OCI-M1 (cell line): Measurements from ENCODE around the gene OR52I2.

Experiments used
- DNase-seq: peaks from one replicate; lab custom pipeline; 2025; lab: John Stamatoyannopoulos, UW

Gene OR52I2

DNA sequence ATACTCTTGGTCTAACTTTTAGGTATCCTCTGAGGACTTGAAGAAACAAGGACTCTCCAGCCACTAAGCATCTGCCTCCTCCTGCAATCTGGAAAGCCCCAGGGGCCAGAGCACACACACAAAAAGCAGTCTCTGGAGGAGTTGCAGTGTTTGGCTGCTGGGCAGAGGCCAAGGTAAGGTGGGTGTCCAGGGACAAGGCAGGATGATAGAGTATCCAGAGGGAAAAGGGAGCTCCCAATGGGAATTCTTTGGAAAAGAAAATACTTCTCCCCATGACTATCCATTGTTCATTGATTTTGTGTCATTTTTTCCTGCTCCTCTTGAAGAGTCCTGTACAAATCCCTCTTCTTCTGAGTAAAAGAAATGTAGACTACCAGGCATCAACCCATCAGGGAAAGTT is at the start of gene OR52I2:
OR52I2 (plus strand) TSS at position 301 of the 400 bp plus-strand sequence.
- DNase-seq, result no peak

DNA sequence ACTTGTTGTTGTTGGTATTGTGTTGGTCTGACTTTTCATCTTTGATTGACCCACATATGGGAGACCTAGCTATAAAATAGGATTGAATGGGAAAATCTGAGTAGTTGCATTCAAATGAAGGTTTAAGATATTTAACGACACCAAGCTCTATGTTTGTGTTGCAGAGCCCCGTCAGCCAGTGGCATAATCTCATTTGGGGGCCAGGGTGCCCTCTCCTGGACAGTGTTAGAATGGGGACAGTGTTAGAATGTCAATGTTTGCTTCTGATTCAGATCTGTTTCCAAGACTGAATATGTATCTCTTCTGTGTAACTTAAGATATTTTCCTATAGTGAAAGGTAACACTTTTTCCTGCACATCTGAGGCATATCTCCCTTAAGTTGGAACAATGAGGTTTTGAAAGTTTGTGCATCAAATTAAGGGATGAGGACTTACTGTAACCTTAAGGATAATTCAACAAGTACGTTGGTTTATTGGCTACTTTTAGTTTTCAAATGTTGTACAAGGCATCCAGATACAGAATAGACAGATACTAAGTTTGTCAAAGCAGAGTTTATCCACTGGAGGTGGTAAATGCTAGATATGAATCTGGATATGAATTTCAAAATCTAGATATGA is 41.8 kb upstream of the OR52I2 start:
- peak; percentile 66 for DNase-seq

DNA sequence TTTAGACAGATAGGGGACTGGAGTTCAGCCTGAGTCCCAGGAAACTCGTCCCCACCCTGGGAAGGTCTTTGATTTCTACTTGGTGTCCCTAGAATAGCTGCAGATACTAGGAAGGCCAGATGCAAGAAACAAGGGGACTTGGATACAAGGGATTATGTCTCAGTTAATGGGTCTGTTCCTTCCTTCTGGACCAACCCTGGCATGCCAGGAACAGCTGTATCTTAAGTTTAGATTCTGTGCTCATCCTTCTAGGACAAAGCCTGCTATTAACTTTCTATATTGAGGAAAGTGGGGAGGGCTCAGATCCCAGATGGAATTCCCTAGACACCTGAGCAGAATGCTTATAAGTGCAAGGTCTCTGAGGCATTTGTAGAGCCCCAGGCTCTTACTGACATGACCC is 40.5 kb upstream of the OR52I2 start:
- no peak for DNase-seq

DNA sequence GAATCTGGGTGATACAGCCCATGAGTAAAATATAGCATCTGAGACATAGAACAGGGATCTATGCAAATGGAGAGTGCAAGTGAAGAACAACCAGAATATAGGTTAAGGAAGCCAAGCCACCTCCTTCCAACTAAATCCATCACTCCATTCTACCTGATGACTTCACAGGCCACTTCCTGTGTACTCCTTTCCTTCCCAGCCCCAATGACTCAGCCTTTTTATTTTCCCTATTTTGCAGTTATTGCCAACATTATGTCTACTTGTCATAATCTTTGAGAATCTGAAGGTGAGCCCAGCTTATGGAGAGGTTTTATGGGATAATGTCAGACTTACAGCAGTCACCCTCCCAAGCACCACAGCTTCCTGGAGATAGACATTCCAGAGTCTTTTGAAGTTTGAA is 38.0 kb upstream of the OR52I2 start:
- DNase-seq, result no peak

DNA sequence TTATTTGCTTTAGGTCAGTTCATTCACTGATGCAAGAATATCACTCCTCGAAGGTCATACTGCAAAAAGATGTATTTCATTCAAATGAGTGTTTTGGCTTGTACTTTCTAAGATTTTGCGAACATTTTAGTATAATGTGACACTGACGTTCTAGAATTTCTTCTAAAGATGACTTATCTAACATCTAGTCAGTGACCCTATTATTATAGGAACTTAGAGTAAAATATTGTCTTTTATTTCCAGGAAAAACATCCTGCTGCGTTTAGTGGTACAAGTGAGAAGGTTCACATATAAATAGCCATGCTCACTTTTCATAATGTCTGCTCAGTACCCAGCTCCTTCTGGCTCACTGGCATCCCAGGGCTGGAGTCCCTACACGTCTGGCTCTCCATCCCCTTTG is 36.7 kb upstream of the OR52I2 start, which contains the start of gene OR52M1:
OR52M1 (plus strand) TSS at position 301 of the 400 bp plus-strand sequence; CDS start at position 301, 0 bp downstream.
- no peak for DNase-seq

DNA sequence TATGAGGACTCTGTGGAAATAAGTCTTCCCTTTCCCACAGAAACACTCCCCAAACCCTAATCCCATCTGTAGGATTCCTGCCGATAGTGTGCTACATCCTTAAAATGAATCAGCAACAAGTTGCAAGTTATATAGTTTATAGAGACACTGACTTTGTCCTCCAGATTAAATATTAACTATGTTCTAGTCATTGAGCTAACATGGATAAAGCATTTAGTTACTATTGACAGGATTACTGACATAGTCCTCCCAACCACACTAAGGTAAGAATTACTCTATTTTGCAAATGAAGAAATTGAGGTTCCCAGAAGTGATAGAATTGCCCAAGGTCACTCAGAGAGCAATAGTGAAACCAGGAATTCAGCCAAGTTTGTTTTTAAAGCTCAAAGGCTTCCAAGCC is 34.7 kb upstream of the OR52I2 start:
- no peak for DNase-seq

DNA sequence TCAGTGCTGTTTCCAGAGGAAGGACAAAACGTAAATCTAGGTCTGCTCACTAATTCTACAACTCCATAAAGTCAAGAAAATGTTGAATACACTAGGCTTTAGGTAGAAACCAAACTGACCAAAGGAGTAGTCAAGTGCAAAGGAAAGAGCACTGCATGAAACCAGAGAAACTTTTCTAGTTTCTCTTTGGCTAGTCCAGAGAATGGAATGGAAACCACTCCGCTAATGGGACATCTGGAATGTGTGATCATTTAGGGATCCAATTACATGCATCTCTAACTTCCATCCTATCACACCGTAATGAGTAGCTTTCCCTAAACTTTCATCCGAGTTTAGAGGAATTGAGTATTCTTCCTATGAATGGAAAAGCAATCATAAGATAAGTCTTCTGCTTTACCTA is 34.1 kb upstream of the OR52I2 start:
- no peak for DNase-seq

DNA sequence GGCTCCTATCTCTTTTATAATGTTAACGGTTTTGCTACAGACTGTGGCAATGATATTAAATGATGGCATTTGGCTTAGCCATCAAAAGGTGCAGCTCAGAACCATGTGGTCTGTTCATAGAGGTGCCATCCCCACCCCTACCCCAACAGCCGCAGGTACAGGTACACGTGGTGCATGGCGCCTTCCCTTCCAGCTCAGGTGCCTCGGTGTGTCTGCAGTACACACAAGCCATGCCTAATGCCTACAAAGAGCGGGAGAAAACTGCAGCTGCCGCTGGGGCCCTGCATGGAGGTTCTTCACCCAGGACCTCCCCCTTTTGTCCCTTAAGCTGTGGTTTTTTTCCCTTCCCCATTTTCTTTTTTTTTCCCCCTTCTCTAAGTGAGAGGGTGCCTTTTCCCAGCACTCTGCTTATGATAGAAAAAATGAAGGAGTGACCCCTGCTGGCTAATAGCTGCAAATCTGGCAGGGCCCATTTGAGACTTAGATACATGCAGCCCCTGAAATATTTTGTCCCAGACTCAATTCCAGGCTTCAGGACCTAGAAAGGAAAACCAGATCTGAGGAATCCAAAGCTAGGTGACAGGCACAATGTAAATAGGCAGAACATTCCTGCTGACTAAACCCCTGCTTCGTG is 30.1 kb upstream of the OR52I2 start:
- DNase-seq, result no peak

DNA sequence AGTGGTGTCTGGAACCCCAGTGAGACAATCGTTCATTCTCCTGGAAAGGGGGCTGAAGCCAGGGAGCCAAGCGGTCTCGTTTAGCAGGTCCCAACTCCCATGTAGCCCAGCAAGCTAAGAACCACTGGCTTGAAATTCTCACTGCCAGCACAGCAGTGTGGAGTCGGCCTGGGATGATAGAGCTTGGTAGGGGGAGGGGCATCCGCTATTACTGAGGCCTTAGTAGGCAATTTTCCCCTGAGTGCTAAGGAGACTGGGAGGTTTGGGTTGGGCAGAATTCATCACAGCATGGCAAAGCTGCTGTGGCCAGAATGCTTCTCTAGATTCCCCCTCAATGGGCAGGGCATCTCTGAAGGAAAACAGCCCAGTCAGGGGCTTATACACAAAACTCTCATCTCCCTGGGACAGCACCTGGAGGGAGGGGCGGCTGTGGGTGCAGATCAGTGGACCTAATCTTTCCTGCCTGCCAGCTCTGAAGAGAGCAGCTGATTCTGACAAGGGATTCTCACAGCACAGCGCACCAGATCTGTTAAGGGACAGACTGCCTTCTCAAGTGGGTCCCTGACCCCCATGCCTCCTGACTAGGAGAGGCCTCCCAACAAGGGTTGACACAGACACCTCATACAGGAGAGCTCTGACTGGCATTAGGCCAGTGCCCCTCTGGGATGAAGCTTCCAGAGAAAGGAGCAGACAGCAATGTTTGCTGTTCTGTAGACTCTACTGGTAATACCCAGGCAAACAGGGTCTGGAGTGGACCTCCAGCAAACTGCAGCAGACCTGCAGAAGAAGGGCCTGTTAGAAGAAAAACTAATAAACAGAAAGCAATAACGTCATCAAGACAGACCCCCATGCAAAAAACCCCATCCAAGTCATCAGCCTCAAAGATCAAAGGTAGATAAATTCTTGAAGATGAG is 21.8 kb upstream of the OR52I2 start:
- DNase-seq, result no peak

DNA sequence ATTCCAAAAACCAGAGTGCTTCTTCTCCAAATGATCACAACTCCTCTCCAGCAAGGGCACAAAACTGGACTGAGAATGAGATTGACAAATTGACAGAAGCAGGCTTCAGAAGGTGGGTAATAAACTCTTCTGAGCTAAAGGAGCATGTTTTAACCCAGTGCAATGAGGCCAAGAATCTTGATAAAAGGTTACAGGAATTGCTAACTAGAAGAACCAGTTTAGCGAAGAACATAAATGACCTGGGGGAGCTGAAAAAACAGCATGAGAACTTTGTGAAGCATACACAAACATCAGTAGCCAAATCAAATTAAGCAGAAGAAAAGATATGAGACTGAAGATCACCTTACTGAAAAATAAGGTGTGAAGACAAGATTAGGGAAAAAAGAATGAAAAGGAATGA is 21.1 kb upstream of the OR52I2 start:
- DNase-seq, result no peak

DNA sequence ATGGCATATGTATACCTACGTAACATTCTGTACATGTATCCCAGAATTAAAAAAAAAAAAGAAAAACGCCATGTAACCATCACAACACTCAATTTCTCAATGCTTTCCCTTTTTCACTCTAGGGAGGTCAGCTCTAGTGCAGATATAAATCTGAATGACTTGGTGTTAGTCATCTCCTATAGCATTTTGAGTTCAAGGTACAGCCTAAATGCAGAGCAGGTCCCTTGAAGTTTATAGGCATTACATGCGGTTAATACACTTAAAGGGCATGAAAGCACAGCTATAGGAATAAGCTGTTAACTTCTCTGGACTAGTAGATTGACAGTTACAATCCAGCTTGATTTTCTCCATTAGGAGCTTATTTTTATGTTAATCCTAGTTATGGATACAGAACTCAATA is 16.2 kb upstream of the OR52I2 start:
- DNase-seq, result no peak

DNA sequence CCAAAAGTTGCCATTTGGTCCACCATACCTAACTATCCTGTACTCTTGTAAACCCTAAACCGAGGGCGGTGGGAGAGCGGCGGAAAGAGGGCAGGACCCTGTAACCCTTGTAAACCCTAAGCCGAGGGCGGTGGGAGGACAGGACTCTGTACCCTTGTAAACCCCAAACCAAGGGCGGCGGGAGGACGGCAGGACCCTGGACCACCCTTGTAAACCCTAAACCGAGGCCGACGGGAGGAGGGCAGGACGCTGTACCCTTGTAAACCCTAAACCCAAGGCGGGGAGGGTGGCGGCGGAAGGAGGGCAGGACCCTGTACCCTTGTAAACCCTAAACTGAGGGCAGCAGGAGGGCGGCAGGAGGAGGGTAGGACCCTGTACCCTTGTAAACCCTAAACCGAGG is 12.5 kb upstream of the OR52I2 start:
- no peak for DNase-seq

DNA sequence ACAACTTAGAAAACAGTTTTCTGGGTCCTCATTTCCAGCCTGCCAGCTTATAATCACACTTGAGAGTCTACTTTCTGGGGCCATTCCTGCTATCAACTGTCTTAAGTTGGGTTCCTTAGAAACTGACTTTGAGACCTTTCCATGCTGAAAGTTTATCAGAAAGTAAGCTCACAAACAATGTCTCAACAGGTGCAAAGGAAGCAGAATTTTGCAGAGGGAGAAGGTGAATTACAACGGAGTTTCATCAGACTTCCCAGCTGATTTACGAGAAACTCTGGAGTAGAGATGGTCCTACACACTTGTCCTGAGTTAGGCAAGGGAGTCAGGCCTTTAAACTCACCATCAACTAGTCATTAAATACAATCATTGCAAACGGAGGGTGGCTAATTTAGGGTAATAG is 4.7 kb upstream of the OR52I2 start:
- peak; percentile 10 for DNase-seq

DNA sequence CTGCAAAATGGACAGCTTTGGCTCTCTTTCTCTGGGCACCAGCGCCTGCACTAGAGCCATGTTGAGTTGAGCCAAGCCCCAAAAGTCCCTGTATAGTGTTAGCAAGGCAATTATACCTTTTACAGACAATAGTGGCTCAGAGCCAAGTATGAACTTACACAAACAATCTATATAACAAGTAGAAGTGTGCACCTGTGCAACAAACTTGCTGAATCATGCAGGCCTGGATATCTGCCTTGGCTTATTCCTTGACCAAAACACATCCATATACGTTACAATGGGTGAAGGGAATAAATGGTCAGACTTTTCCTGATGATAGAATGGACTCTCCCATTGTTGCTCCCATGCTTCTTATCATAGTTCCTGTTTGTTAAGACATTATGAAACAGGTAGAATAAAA is 3.8 kb upstream of the OR52I2 start:
- DNase-seq, result no peak

DNA sequence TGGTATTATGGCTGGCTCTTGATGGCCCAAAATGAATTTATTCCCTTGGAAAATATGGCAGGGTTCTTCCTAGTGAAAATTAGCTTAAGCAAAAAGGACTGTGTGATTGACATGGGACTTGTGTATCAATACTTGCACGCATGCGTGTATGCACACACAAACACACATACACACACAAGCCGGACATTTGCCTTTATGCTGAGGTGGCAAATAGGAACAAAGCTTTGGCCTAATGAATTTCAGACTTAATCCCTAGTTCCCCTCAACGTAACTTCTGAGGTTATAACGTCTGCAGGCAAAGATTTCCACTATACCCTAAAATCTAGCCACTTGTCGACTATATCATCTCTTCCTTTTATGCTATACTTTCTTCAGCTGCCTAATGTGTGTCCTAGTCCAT is 2.9 kb upstream of the OR52I2 start:
- no peak for DNase-seq

DNA sequence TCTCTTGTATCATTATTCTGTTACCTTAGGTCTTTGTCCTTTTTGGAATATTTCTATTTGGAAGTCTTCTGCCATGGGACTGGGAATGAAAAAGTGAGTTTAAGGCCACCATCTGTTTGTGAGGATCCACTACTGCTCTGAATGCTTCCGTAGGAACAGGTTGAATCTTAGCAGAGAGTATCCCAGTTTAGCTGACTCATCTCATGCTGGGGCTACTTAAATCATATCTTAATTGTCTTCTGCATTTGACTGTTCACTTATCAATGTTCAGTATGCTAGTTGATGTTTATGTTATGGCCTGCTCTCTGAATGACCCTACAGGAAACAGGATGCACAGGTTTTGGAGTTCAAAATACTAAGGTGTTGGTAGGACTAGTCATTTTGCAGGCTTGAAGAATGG is 1.4 kb upstream of the OR52I2 start:
- peak; percentile 22 for DNase-seq

DNA sequence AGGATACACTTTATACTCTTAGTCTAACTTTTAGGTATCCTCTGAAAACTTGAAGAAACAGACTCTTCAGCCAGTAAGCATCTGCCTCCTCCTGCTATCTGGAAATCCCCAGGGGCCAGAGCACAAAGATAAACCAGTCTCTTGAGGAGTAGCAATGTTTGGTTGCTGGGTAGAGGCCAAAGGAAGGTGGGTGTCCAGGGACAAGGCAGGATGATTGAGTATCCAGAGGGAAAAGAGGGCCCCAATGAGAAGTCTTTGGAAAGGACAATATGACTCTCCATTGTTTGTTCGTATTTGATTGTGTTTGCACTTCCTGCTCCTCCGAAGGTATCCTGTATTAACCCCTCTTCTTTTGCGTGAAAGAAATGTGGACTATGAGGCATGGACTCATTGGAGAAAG is 7.5 kb downstream of the OR52I2 start:
- DNase-seq, result no peak

DNA sequence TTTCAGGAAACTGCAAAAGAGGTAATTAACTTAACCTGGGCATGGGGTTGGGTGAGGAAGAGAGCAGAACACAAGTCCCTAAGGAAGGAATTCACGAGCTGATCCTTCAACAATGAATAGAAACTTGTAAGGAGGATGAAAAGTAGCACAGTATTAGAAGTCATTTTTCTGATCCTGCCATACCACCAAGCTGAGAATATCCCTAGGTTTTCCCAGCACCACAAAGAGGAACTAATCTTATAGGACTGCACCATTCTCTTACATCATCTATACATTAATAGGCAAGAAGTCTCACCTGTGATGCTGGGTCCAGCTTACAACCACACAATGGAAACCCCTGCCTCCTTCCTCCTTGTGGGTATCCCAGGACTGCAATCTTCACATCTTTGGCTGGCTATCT is 12.2 kb downstream of the OR52I2 start, which contains the start of gene OR52I1:
OR52I1 (plus strand) TSS at position 301 of the 400 bp plus-strand sequence; CDS start at position 301, 0 bp downstream.
- DNase-seq, result no peak

DNA sequence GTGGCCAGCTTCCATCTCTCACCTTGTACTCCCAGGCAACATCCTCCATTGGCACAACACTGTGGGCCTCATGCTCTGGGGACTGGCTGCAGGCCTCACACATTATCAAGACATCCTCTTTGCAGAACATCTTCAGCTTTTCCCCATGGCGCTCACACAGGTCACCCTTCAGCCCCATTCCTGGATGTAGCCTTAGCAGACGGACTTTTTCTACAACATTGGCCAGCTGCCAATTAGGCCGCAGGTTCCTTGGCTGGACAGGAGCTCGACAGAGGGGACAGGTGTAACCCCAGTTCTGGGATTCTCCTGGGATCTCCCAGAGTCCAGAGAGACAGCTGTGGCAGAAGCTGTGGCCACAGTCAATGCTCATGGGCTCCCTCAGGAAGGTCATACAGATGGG is 23.5 kb downstream of the OR52I2 start:
- no peak for DNase-seq

DNA sequence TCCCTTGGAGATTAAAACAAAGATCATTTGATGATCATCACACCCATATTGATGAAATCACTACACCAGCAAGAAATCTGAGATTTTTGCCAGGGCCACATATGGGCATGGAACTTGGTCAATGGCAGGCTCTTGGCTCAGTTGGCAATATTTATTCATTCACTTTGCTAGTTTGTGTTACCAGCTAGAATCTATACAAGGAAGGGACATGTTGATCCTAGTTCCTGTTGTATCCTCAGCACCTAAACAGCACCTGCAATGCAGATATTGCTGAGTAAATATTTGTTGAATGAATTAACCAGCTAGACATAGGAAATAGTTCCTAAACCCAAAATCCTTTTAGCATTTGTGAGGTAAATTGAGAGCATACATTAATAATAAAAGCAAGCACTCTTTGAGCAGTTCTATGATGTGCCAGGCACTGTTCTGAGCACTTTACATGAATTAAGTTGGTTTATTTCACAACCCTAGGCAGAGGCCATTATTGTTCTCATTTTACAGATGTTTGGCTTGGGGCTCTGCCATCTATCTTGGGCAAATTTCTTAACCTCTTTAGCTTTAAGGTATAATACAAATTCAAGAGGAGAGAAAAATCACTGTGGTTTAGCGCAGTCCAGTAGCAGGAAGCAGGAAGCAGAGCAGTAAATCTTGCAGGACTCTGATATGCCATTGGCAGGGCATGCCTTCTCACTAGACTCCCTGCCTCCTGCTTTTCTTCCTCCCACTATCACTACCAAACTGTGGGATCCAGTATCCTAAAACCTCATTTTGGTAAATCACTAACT is 24.9 kb downstream of the OR52I2 start:
- DNase-seq, result no peak

DNA sequence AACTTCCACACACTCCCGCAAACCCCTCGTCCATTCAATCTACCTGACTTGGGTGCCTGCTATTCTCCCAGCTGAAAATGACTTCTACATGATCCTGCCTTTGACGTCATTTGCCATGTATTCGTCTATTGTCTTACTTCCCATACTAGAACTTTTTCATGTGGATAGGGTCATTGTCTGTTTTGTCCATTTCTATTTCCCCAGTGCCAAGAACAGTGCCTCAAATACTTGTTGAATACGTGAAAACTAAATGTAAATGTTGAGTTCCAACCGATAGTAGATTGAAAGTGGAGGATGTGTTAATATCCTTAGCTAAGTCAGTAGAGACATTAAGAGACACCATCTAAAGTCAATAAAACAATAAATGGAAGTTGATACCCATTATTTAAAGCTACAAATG is 25.6 kb downstream of the OR52I2 start:
- peak; percentile 13 for DNase-seq
